Caco-2 (cell line): ENCODE results near the gene TXNRD2. TPM values are rescaled to one million over a fixed set of nuclear protein-coding genes. Genes with fewer than 3 reads are reported as not detected.

Source experiments
- BruUV-seq: library from RNA; stranded (reverse); fragments of 400-500 nt; replicated peaks from 2 replicates; lab custom pipeline; 2021; lab: Mats Ljungman, UMichigan
- CTCF ChIA-PET: fragments of 300-600 bp; sonication (Branson Sonifier 250); formaldehyde crosslinking; loops from one replicate; lab custom pipeline; 2022; ENCODE audit warnings: antibody characterized with exemption; lab: Charles Lee
- POLR2A ChIA-PET: fragments of 300-600 bp; sonication (Branson Sonifier 250); formaldehyde crosslinking; loops from one replicate; lab custom pipeline; 2022; ENCODE audit warnings: antibody characterized with exemption; lab: Charles Lee
- DNase-seq, 2 experiments: peaks; one replicate each; pipeline versions ENCODE4 v3.0.0 to v3.0.0-alpha.2; 2020 to 2022
- H3K27me3 ChIP-seq: replicated peaks from 2 replicates; pipeline ENCODE4 v1.6.0; 2011; ENCODE audit warnings: low read length; ENCODE audit not compliant: control insufficient read depth, insufficient read depth
- H3K36me3 ChIP-seq: 2 replicates; pipeline ENCODE4 v1.5.1; 2011; ENCODE audit warnings: low read length; ENCODE audit not compliant: control insufficient read depth, insufficient read depth
- H3K4me1 ChIP-seq: fragments of 250-450 bp; sonication (Bioruptor Pico); 2 replicates; pipeline ENCODE4 v1.5.1; 2020; ENCODE audit warnings: mild to moderate bottlenecking
- H3K4me3 ChIP-seq: 2 replicates; pipeline ENCODE4 v1.5.1; 2011; ENCODE audit warnings: low read depth, mild to moderate bottlenecking, control low read depth, low read length
- H3K9me3 ChIP-seq: fragments of 250-450 bp; sonication (Bioruptor Pico); 2 replicates; pipeline ENCODE4 v1.5.1; 2020; ENCODE audit warnings: mild to moderate bottlenecking, moderate library complexity
- H3K27ac Mint-ChIP-seq: one replicate; pipeline ENCODE4 v1.8.0; 2022; ENCODE audit warnings: mixed read lengths; ENCODE audit not compliant: unreplicated experiment
- H3K27me3 Mint-ChIP-seq: one replicate; pipeline ENCODE4 v1.8.0; 2022; ENCODE audit warnings: mixed read lengths; ENCODE audit not compliant: insufficient read depth, unreplicated experiment
- H3K36me3 Mint-ChIP-seq: one replicate; pipeline ENCODE4 v1.8.0; 2022; ENCODE audit warnings: mild to moderate bottlenecking, mixed read lengths; ENCODE audit not compliant: insufficient read depth, unreplicated experiment
- H3K4me1 Mint-ChIP-seq: one replicate; pipeline ENCODE4 v1.8.0; 2022; ENCODE audit warnings: low read depth, mixed read lengths; ENCODE audit not compliant: unreplicated experiment
- H3K4me3 Mint-ChIP-seq: one replicate; pipeline ENCODE4 v1.8.0; 2022; ENCODE audit warnings: mild to moderate bottlenecking, moderate library complexity, mixed read lengths; ENCODE audit not compliant: unreplicated experiment
- H3K9me3 Mint-ChIP-seq: one replicate; pipeline ENCODE4 v1.8.0; 2022; ENCODE audit warnings: mixed read lengths; ENCODE audit not compliant: unreplicated experiment
- intact Hi-C: fragments of 100-400 bp; cut with micrococcal nuclease; formaldehyde crosslinking; loops from one replicate; pipeline ENCODE4 v1.10.0; 2022; ENCODE audit not compliant: unreplicated experiment
- total RNA-seq: library from RNA; stranded (reverse); gene quantifications from 2 replicates; pipeline ENCODE4 v1.2.3, GENCODE V29; 2022
- TF ChIP-seq, protein P1 (sequence below), 2 experiments: fragments of 200-600 bp in 1 of 2; IDR thresholded peaks; 1 replicate in 1 of 2; 2 replicates in 1 of 2; pipeline versions ENCODE4 v1.5.1 to v1.8.0; 2011 to 2022; ENCODE audit warnings: antibody characterized with exemption in 1 of 2, control low read depth in 1 of 2, inconsistent platforms in 1 of 2, low read depth in 1 of 2, low read length in 1 of 2, mild to moderate bottlenecking in 1 of 2, moderate library complexity in 1 of 2; ENCODE audit not compliant: insufficient read depth in 1 of 2, severe bottlenecking in 1 of 2, unreplicated experiment in 1 of 2

TXNRD2 gene
- total RNA-seq, 1 experiment from 2014 or later, result 44.8 TPM

DNA sequence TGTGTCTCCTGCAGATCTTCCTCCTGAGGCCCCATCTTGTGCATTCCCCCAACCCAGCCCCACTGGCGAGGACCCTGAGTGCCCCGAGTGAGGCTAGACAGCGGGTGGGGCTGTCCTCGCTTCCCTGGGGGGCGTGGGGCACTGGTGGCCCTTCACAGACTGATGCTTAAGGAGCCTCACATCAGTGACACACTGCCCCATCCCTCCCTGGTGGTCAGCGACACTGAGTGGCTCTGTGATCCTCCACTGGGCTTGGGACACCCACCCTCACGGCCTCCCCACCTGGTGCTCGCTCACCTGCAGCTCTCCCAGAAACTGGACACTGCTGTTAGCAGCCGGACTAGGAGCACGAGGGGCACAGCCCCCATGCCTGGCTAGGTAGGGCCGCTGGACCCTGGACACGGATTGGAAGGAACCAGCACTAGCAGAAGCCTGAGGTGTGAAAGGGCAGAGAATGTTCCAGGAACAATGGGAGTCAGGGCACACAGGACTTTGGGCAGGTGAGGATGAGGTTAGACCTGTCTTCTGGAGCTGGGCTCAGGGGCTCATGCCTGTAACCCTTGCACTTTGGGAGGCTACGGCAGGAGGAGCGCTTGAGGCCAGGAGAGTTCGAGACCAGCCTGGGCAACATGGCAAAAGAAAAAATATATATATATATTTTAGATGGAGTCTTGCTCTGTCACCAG, 23.2 kb upstream of the TXNRD2 start:
- Mint-ChIP-seq H3K4me1 (peaks cover 20% of the 10 kb centered on the region), H3K27ac (no peak overlapping the region), H3K4me3 (no peak overlapping the region), H3K27me3 (no peaks in the 10 kb centered on the region), H3K36me3 (peaks cover 24% of the 10 kb centered on the region), H3K9me3 (no peaks in the 10 kb centered on the region)
- H3K36me3 ChIP-seq, result peaks cover 6% of the 10 kb centered on the region
- intact Hi-C loops, result loop anchor here (10.0 kb wide), 1 partner anchor 150 kb away; the partner anchor contains the start of genes RANBP1 and TRMT2A
- POLR2A ChIA-PET, result no interaction called here
- CTCF ChIA-PET, result interaction anchor here (1.1 kb wide), 1 partner anchor 11 kb away, joined by 3 read pairs; no protein-coding TSS in a partner anchor
- no peak for DNase-seq
- BruUV-seq, result no TSS peak
- TF ChIP-seq, protein P1, sequence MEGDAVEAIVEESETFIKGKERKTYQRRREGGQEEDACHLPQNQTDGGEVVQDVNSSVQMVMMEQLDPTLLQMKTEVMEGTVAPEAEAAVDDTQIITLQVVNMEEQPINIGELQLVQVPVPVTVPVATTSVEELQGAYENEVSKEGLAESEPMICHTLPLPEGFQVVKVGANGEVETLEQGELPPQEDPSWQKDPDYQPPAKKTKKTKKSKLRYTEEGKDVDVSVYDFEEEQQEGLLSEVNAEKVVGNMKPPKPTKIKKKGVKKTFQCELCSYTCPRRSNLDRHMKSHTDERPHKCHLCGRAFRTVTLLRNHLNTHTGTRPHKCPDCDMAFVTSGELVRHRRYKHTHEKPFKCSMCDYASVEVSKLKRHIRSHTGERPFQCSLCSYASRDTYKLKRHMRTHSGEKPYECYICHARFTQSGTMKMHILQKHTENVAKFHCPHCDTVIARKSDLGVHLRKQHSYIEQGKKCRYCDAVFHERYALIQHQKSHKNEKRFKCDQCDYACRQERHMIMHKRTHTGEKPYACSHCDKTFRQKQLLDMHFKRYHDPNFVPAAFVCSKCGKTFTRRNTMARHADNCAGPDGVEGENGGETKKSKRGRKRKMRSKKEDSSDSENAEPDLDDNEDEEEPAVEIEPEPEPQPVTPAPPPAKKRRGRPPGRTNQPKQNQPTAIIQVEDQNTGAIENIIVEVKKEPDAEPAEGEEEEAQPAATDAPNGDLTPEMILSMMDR (IDR thresholded peaks at IDR 0.05; ENCODE audit: insufficient read depth in 1 of 2, low read depth in 1 of 2, low read length in 1 of 2, severe bottlenecking in 1 of 2, unreplicated experiment in 1 of 2), result no peak
- H3K4me3 ChIP-seq, result no peak overlapping the region
- H3K9me3 ChIP-seq, result no peaks in the 10 kb centered on the region
- H3K4me1 ChIP-seq, result peaks cover 48% of the 10 kb centered on the region
- no peaks in the 10 kb centered on the region for H3K27me3 ChIP-seq

DNA sequence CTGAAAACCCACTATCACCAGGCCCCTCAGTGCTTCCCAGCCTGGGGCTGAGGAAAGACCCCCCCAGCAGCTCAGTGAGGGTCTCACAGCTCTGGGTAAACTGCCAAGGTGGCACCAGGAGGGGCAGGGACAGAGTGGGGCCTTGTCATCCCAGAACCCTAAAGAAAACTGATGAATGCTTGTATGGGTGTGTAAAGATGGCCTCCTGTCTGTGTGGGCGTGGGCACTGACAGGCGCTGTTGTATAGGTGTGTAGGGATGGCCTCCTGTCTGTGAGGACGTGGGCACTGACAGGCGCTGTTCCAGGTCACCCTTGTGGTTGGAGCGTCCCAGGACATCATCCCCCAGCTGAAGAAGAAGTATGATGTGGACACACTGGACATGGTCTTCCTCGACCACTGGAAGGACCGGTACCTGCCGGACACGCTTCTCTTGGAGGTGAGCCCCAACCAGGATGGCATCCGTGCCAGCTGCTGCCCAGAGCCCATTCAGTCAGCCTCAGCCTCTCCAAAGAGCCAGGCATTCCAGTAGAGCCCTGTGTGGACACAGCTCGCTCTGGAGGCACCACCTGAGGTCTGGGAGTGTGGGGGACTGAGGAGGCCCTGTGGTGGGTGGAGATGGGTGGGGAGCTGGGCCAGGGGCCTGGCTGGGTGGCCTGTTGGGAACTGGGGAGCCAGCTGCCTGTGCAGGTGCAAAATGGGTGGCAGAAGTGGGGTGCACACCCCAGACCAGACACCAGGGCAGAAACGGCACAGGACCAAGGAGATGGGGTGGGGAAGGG, 22.4 kb upstream of the TXNRD2 start:
- no peak for DNase-seq
- no peaks in the 10 kb centered on the region for H3K9me3 ChIP-seq
- TF ChIP-seq, protein P1 (IDR thresholded peaks at IDR 0.05; ENCODE audit: insufficient read depth in 1 of 2, low read depth in 1 of 2, low read length in 1 of 2, severe bottlenecking in 1 of 2, unreplicated experiment in 1 of 2), result no peak
- H3K4me3 Mint-ChIP-seq, result peak overlapping the region; percentile 94
- H3K9me3 Mint-ChIP-seq, result no peaks in the 10 kb centered on the region
- ChIA-PET CTCF (no interaction called here), POLR2A (no interaction called here)
- H3K4me1 ChIP-seq, result peaks cover 54% of the 10 kb centered on the region
- peaks cover 20% of the 10 kb centered on the region for H3K4me1 Mint-ChIP-seq
- H3K27me3 Mint-ChIP-seq, result no peaks in the 10 kb centered on the region
- no peaks in the 10 kb centered on the region for H3K27me3 ChIP-seq
- peaks cover 6% of the 10 kb centered on the region for H3K36me3 ChIP-seq
- H3K4me3 ChIP-seq, result peak overlapping the region; percentile 50
- BruUV-seq, result no TSS peak
- intact Hi-C loops, result loop anchor here (2.0 to 10.0 kb wide), 3 partner anchors 57 to 151 kb away; partner anchors contain the start of genes DGCR8, RANBP1, TANGO2 and TRMT2A
- H3K27ac Mint-ChIP-seq, result no peak overlapping the region
- peaks cover 19% of the 10 kb centered on the region for H3K36me3 Mint-ChIP-seq
